MM.1S (cell line): ENCODE data around the gene CERS6.

Experiments
- DNase-seq: peaks from one replicate; pipeline ENCODE4 v3.0.0-alpha.2; 2015
- H2AFZ ChIP-seq: fragments of 300-600 bp; sonication (generic); 2 replicates; pipeline ENCODE4 v1.6.0; 2016; ENCODE audit warnings: antibody characterized with exemption, low read length
- H3F3A ChIP-seq: fragments of 300-600 bp; sonication (generic); 2 replicates; pipeline ENCODE4 v1.6.1; 2016; ENCODE audit warnings: mild to moderate bottlenecking, antibody characterized with exemption, low read length, moderate library complexity, mixed read lengths; ENCODE audit not compliant: insufficient read depth
- H3K27ac ChIP-seq: fragments of 300-600 bp; sonication (generic); 2 replicates; pipeline ENCODE4 v1.5.1; 2016; ENCODE audit warnings: mild to moderate bottlenecking, low read length
- H3K27me3 ChIP-seq: fragments of 300-600 bp; sonication (generic); replicated peaks from 2 replicates; pipeline ENCODE4 v1.6.0; 2016; ENCODE audit warnings: low read length; ENCODE audit not compliant: insufficient read depth
- H3K36me3 ChIP-seq: fragments of 300-600 bp; sonication (generic); replicated peaks from 2 replicates; pipeline ENCODE4 v1.6.1; 2016; ENCODE audit warnings: mild to moderate bottlenecking, low read length, mixed read lengths; ENCODE audit not compliant: insufficient read depth
- H3K4me1 ChIP-seq: fragments of 300-600 bp; sonication (generic); 2 replicates; pipeline ENCODE4 v1.6.1; 2016; ENCODE audit warnings: low read length, mixed read lengths
- H3K4me2 ChIP-seq: fragments of 300-600 bp; sonication (generic); 2 replicates; pipeline ENCODE4 v1.6.0; 2016; ENCODE audit warnings: low read depth, low read length
- H3K4me3 ChIP-seq: fragments of 300-600 bp; sonication (generic); 2 replicates; pipeline ENCODE4 v1.5.1; 2016; ENCODE audit warnings: low read length, mixed read lengths
- H3K79me2 ChIP-seq: fragments of 300-600 bp; sonication (generic); 2 replicates; pipeline ENCODE4 v1.6.1; 2016; ENCODE audit warnings: mixed run types, low read length, mixed read lengths
- H3K9ac ChIP-seq: fragments of 300-600 bp; sonication (generic); 2 replicates; pipeline ENCODE4 v1.6.1; 2016; ENCODE audit warnings: low read length, mixed read lengths
- H3K9me2 ChIP-seq: fragments of 300-600 bp; sonication (generic); replicated peaks from 2 replicates; pipeline ENCODE4 v1.6.1; 2016; ENCODE audit warnings: mild to moderate bottlenecking, low read length, mixed read lengths; ENCODE audit not compliant: insufficient read depth
- H3K9me3 ChIP-seq: fragments of 300-600 bp; sonication (generic); replicated peaks from 2 replicates; pipeline ENCODE4 v1.6.1; 2016; ENCODE audit warnings: mild to moderate bottlenecking, low read length, mixed read lengths; ENCODE audit not compliant: insufficient read depth
- H4K20me1 ChIP-seq: fragments of 300-600 bp; sonication (generic); 2 replicates; pipeline ENCODE4 v1.6.1; 2016; ENCODE audit warnings: mild to moderate bottlenecking, low read length, moderate library complexity, mixed read lengths; ENCODE audit not compliant: insufficient read depth
- EZH2 ChIP-seq: fragments of 300-600 bp; sonication (generic); optimal IDR thresholded peaks from 2 replicates; pipeline ENCODE3; 2017; ENCODE audit warnings: low read depth, mild to moderate bottlenecking, antibody characterized with exemption, low read length, mixed read lengths
- EZH2phosphoT487 ChIP-seq: fragments of 300-600 bp; sonication (generic); IDR thresholded peaks from 2 replicates; pipeline ENCODE4 v1.6.1; 2018; ENCODE audit warnings: antibody characterized with exemption, low read length
- TF ChIP-seq, protein P1 (sequence below): fragments of 300-600 bp; sonication (generic); IDR thresholded peaks from 2 replicates; pipeline ENCODE4 v1.5.1; 2016; ENCODE audit warnings: antibody characterized with exemption, low read length, mixed read lengths

Gene CERS6

DNA sequence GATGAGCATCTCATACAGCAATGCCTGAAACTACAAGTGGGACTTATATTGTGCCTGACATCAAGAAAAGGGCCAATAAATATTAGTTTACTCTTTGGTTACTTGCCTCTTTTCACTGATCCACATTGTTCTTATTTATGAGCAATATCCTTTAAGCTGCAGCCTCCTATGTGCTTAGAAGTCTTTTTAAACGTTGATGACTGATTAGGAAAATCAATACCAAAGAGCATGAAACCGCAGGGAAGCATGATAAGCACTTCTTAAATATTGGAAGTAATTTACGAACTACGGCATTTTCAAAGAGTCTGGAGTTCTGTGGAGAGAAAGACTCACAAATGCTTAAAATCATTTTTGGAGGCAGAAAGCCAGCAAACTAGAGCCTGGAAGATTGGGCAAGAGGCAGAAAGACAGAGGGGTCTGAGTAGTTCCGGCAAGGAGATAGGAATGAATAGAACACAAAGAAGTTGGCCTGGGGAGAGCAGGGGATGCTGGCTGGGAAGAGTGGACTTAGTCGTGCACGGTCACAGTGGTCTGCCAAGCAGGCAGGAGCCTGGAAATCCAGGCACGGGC, 223.8 kb downstream of the CERS6 start:
- Histone ChIP-seq H3K9me3 (no peaks in the 10 kb centered on the region), H3K9ac (no peak overlapping the region), H3K36me3 (no peaks in the 10 kb centered on the region), H2AFZ (no peak overlapping the region), H3K27ac (no peak overlapping the region), H3K79me2 (no peaks in the 10 kb centered on the region), H3K27me3 (no peaks in the 10 kb centered on the region), H3K4me2 (no peak overlapping the region), H3K4me1 (no peaks in the 10 kb centered on the region), H3F3A (no peaks in the 10 kb centered on the region), H3K4me3 (no peak overlapping the region), H4K20me1 (no peaks in the 10 kb centered on the region), H3K9me2 (no peaks in the 10 kb centered on the region)
- TF ChIP-seq EZH2phosphoT487, result no peak
- TF ChIP-seq, protein P1, sequence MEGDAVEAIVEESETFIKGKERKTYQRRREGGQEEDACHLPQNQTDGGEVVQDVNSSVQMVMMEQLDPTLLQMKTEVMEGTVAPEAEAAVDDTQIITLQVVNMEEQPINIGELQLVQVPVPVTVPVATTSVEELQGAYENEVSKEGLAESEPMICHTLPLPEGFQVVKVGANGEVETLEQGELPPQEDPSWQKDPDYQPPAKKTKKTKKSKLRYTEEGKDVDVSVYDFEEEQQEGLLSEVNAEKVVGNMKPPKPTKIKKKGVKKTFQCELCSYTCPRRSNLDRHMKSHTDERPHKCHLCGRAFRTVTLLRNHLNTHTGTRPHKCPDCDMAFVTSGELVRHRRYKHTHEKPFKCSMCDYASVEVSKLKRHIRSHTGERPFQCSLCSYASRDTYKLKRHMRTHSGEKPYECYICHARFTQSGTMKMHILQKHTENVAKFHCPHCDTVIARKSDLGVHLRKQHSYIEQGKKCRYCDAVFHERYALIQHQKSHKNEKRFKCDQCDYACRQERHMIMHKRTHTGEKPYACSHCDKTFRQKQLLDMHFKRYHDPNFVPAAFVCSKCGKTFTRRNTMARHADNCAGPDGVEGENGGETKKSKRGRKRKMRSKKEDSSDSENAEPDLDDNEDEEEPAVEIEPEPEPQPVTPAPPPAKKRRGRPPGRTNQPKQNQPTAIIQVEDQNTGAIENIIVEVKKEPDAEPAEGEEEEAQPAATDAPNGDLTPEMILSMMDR, result no peak
- no peak for TF ChIP-seq EZH2
- no peak for DNase-seq

DNA sequence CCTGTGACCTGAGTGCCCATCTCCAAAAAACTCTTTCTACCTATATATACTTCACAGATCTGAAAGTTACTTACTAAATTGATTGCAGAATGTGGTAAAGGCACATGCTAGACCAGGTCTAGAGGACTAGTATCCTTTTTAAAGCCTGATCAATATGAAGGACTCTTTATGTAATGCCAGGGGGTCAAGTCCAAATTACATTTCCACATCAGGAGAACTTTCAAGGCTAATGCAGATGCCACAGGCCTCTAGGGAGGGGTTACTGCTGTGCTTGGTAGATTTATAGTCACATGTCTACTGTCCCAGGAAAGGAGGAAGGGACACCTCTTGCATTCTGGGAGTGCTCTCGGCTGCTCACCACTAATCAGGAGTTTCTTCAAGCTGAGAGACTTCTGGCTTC, 227.9 kb downstream of the CERS6 start:
- Histone ChIP-seq H3K27me3 (no peaks in the 10 kb centered on the region), H3K4me2 (no peak overlapping the region), H2AFZ (no peak overlapping the region), H3K9me3 (no peaks in the 10 kb centered on the region), H3K79me2 (no peaks in the 10 kb centered on the region), H3K9me2 (no peaks in the 10 kb centered on the region), H3K9ac (no peak overlapping the region), H3K36me3 (no peaks in the 10 kb centered on the region), H3K4me1 (no peaks in the 10 kb centered on the region), H3K27ac (no peak overlapping the region), H4K20me1 (no peaks in the 10 kb centered on the region), H3F3A (no peaks in the 10 kb centered on the region), H3K4me3 (no peak overlapping the region)
- TF ChIP-seq EZH2 (no peak), EZH2phosphoT487 (no peak)
- TF ChIP-seq, protein P1, result no peak
- DNase-seq, result no peak

DNA sequence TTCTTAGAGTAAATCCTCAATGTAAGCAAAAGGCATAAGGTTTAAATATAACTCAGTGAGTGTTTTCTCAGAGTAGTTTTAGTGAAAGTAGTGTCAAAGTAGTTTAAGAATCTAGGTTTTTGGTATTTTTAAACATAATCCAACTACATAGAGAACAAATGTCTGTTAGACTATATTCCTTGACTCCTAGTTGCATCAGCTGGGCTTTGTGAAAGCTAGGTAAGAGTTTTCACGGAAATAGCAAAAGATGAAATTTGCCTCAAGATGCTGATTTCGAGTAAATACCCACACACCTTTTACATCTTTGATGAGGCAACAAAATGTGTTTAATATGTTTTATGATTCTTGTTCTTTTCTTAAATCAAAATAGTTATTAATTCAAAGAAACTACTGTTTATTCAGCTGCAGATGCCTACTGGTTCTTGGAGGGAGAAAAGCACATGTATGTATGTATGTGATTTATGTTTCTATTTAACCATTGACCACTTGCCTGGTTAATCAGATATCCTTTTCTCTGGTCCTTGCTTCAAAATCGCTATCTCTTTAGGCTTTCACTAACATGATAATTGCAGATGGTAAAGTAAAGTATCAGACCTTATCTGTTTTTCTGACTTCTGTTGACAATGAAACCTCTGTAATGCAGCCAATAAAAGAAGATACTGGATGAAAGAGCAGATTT, 229.0 kb downstream of the CERS6 start:
- H3K27ac ChIP-seq, result no peak overlapping the region
- TF ChIP-seq EZH2 (no peak), EZH2phosphoT487 (no peak)
- TF ChIP-seq, protein P1, result no peak

More for the DNA sequence above, 229.0 kb downstream of the CERS6 start:
- Histone ChIP-seq H3K9ac (no peak overlapping the region), H4K20me1 (no peaks in the 10 kb centered on the region), H3K4me2 (no peak overlapping the region), H3K36me3 (no peaks in the 10 kb centered on the region), H3K79me2 (no peaks in the 10 kb centered on the region), H3K4me3 (no peak overlapping the region), H3K4me1 (no peaks in the 10 kb centered on the region), H3K9me2 (no peaks in the 10 kb centered on the region), H3K9me3 (no peaks in the 10 kb centered on the region), H3F3A (no peaks in the 10 kb centered on the region), H3K27me3 (no peaks in the 10 kb centered on the region), H2AFZ (no peak overlapping the region)
- DNase-seq, result no peak
